HCT116 (cell line): ENCODE results near the gene KNOP1. TPM values are rescaled to one million over a fixed set of nuclear protein-coding genes. Genes with fewer than 3 reads are reported as not detected.

Experiments
- ATAC-seq: fragments of 200-7000 bp; cut with Tn5 transposase; 2 replicates; pipeline ENCODE4 v1.9.1; 2020; ENCODE audit warnings: mild to moderate bottlenecking, moderate library complexity
- BruUV-seq: library from RNA; stranded (reverse); fragments of 400-500 nt; replicated peaks from 2 replicates; lab custom pipeline; 2021; lab: Mats Ljungman, UMichigan
- CTCF ChIA-PET: fragments of 300-600 bp; sonication (Branson Sonifier 250); formaldehyde crosslinking; loops from one replicate; lab custom pipeline; 2021; ENCODE audit warnings: antibody characterized with exemption; lab: Charles Lee
- POLR2A ChIA-PET: fragments of 300-600, 350-600 bp; sonication (Branson Sonifier 250); formaldehyde crosslinking; loops from one replicate; lab custom pipeline; 2021; ENCODE audit warnings: antibody characterized with exemption; lab: Charles Lee
- RAD21 ChIA-PET, 2 experiments: fragments of 300-600 bp; sonication (Branson Sonifier 250); formaldehyde crosslinking; loops; one replicate each; lab custom pipeline; 2023; ENCODE audit warnings: low total read pairs in 2 of 2; ENCODE audit not compliant: uncharacterized antibody in 2 of 2, unreplicated experiment in 2 of 2, low non-redundant PET in 1 of 2; lab: Charles Lee
- DNase-seq: peaks from one replicate; pipeline ENCODE4 v3.0.0-alpha.2; 2010; ENCODE audit warnings: low read depth, low spot score
- H2AFZ ChIP-seq: fragments of 200-600 bp; shearing (Covaris generic), sonication (generic); 2 replicates; pipeline ENCODE4 v1.6.1; 2017; ENCODE audit warnings: low read depth, mixed run types, mixed read lengths, antibody characterized with exemption, low read length; ENCODE audit not compliant: poor library complexity, severe bottlenecking
- H3K27ac ChIP-seq: 2 replicates; pipeline ENCODE4 v1.5.1; 2012; ENCODE audit warnings: low read depth, low read length
- H3K27me3 ChIP-seq: fragments of 200-600 bp; sonication (generic); 2 replicates; pipeline ENCODE4 v1.6.1; 2016; ENCODE audit warnings: mixed run types, low read length, mixed read lengths; ENCODE audit not compliant: insufficient read depth
- H3K36me3 ChIP-seq, 2 experiments: fragments of 200-500 bp in 1 of 2; fragments of 200-600 bp in 1 of 2; sonication (Bioruptor generic) in 1 of 2; sonication (generic) in 1 of 2; 2 replicates each; pipeline versions ENCODE4 v1.5.1 to v1.6.1; 2014 to 2016; ENCODE audit warnings: low read length in 2 of 2, inconsistent platforms in 1 of 2, mixed read lengths in 1 of 2, mixed run types in 1 of 2; ENCODE audit not compliant: insufficient read depth in 2 of 2, control insufficient read depth in 1 of 2
- H3K4me1 ChIP-seq, 2 experiments: fragments of 200-600 bp in 1 of 2; sonication (generic) in 1 of 2; 2 replicates each; pipeline versions ENCODE4 v1.5.1 to v1.6.1; 2012 to 2017; ENCODE audit warnings: low read length in 2 of 2, inconsistent platforms in 1 of 2, mild to moderate bottlenecking in 1 of 2, mixed read lengths in 1 of 2, mixed run types in 1 of 2, moderate library complexity in 1 of 2; ENCODE audit not compliant: insufficient read depth in 2 of 2, control insufficient read depth in 1 of 2
- H3K4me2 ChIP-seq: fragments of 200-600 bp; sonication (generic); 2 replicates; pipeline ENCODE4 v1.6.1; 2017; ENCODE audit warnings: mixed run types, low read length, mixed read lengths
- H3K4me3 ChIP-seq, 2 experiments: fragments of 200-600 bp in 1 of 2; sonication (generic) in 1 of 2; replicated peaks in 1 of 2; 2 replicates each; pipeline ENCODE4 v1.5.1; 2011 to 2016; ENCODE audit warnings: low read length in 2 of 2, control low read depth in 1 of 2, low read depth in 1 of 2, mild to moderate bottlenecking in 1 of 2, mixed read lengths in 1 of 2, mixed run types in 1 of 2
- H3K79me2 ChIP-seq: fragments of 200-600 bp; sonication (generic); 2 replicates; pipeline ENCODE4 v1.6.1; 2017; ENCODE audit warnings: mild to moderate bottlenecking, mixed run types, low read length, moderate library complexity, mixed read lengths; ENCODE audit not compliant: insufficient read depth
- H3K9ac ChIP-seq: fragments of 200-600 bp; sonication (generic); 2 replicates; pipeline ENCODE4 v1.6.1; 2016; ENCODE audit warnings: low read length, mixed read lengths
- H3K9me2 ChIP-seq: fragments of 200-600 bp; sonication (generic), shearing (Covaris generic); 2 replicates; pipeline ENCODE4 v1.6.1; 2017; ENCODE audit warnings: mixed run types, mild to moderate bottlenecking, moderate library complexity; ENCODE audit not compliant: insufficient read depth
- H3K9me3 ChIP-seq, 2 experiments: fragments of 200-500 bp in 1 of 2; fragments of 200-600 bp in 1 of 2; sonication (Bioruptor generic) in 1 of 2; sonication (generic) in 1 of 2; 2 replicates each; pipeline ENCODE4 v1.6.1; 2014 to 2017; ENCODE audit warnings: low read length in 2 of 2, mixed read lengths in 2 of 2, inconsistent platforms in 1 of 2, low read depth in 1 of 2, mild to moderate bottlenecking in 1 of 2, mixed run types in 1 of 2, moderate library complexity in 1 of 2; ENCODE audit not compliant: control insufficient read depth in 1 of 2, insufficient read depth in 1 of 2
- H4K20me1 ChIP-seq: fragments of 200-600 bp; sonication (generic), shearing (Covaris generic); 2 replicates; pipeline ENCODE4 v1.6.1; 2017; ENCODE audit warnings: mixed run types, mild to moderate bottlenecking, moderate library complexity; ENCODE audit not compliant: insufficient read depth
- EGR1 ChIP-seq: IDR thresholded peaks from 2 replicates; pipeline ENCODE4 v1.6.1; 2012; ENCODE audit warnings: low read depth
- ELF1 ChIP-seq: IDR thresholded peaks from 2 replicates; pipeline ENCODE4 v1.6.1; 2012; ENCODE audit warnings: low read depth, borderline replicate concordance
- EZH2 ChIP-seq: fragments of 200-600 bp; sonication (generic); IDR thresholded peaks from 2 replicates; pipeline ENCODE4 v1.6.1; 2017; ENCODE audit warnings: antibody characterized with exemption, mixed run types
- FOSL1 ChIP-seq: IDR thresholded peaks from 2 replicates; pipeline ENCODE4 v1.6.1; 2012; ENCODE audit warnings: low read depth
- POLR2A ChIP-seq: IDR thresholded peaks from 2 replicates; pipeline ENCODE4 v1.7.0; 2011; ENCODE audit warnings: borderline replicate concordance; ENCODE audit not compliant: insufficient read depth, insufficient read length; ENCODE audit errors: extremely low read depth
- SIN3A ChIP-seq: IDR thresholded peaks from 2 replicates; pipeline ENCODE4 v1.6.1; 2012; ENCODE audit warnings: low read depth
- YY1 ChIP-seq: IDR thresholded peaks from 2 replicates; pipeline ENCODE4 v1.6.1; 2011; ENCODE audit warnings: low read length, low read depth, moderate library complexity, mild to moderate bottlenecking; ENCODE audit not compliant: insufficient replicate concordance; ENCODE audit errors: extremely low read depth
- ZNF274 ChIP-seq: fragments of 200-500 bp; sonication (Bioruptor generic); IDR thresholded peaks from 2 replicates; pipeline ENCODE4 v1.6.1; 2014; ENCODE audit warnings: mild to moderate bottlenecking, low read depth, low read length, inconsistent platforms
- intact Hi-C: fragments of 100-400 bp; cut with micrococcal nuclease; formaldehyde crosslinking; loops from 2 replicates; pipeline ENCODE4 v1.10.0; 2022
- total RNA-seq: library from RNA; stranded (reverse); gene quantifications from one replicate; pipeline ENCODE4 v1.2.1, GENCODE V29; 2021; ENCODE audit not compliant: unreplicated experiment
- TF ChIP-seq, protein P1 (sequence below): IDR thresholded peaks from 2 replicates; pipeline ENCODE4 v1.6.1; 2011; ENCODE audit warnings: mild to moderate bottlenecking, low read length, moderate library complexity; ENCODE audit not compliant: insufficient replicate concordance; ENCODE audit errors: extremely low read depth
- TF ChIP-seq, protein P2 (sequence below): IDR thresholded peaks from 2 replicates; pipeline ENCODE4 v1.6.1; 2012; ENCODE audit warnings: low read depth
- TF ChIP-seq, protein P3 (sequence below): IDR thresholded peaks from 2 replicates; pipeline ENCODE4 v1.6.1; 2012
- TF ChIP-seq, protein P4 (sequence below), 3 experiments: fragments of 200-600 bp in 1 of 3; sonication (generic) in 1 of 3; IDR thresholded peaks in 2 of 3; conservative IDR thresholded peaks in 1 of 3; 2 replicates each; pipeline ENCODE4 v1.5.1; 2012 to 2017; ENCODE audit warnings: low read depth in 2 of 3, low read length in 2 of 3, antibody characterized with exemption in 1 of 3, borderline replicate concordance in 1 of 3, control low read depth in 1 of 3, mild to moderate bottlenecking in 1 of 3, mixed read lengths in 1 of 3, mixed run types in 1 of 3, moderate library complexity in 1 of 3; ENCODE audit not compliant: insufficient read depth in 1 of 3

Gene KNOP1
- total RNA-seq, 1 experiment from 2014 or later = 34.6 TPM

DNA sequence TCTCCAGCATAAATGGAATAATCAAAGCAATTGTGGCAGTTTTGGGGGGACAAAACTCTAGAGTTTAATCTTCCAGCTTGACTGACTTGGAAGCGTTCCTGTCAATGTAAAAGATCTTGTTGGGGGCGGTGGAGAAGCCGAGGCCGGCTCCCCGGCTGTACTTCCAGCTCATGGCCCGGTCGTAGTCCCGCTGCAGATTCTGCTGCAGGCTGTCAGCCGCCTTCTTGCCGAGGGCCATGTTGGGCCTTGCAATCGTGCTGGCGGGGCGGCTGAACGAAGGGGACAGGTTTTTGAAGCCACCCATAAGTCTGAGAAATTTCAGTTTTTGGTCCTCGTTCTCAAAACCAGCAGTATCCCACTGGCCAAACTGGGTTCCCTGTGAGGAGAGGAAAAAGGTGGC, 11.2 kb downstream of the KNOP1 start:
- ChIA-PET POLR2A (interaction anchor here (0.7 kb wide), 1 partner anchor 11 kb away, joined by 3 read pairs; the partner anchor contains the start of genes IQCK and KNOP1), RAD21 (no interaction called here), CTCF (no interaction called here)
- H3K4me1 ChIP-seq = peaks cover 4 to 22% of the 10 kb centered on the region in 2 experiments; a peak in 3 of 4 replicates
- no peaks in the 10 kb centered on the region for H3K27me3 ChIP-seq
- no peak overlapping the region for H3K4me2 ChIP-seq
- H3K79me2 ChIP-seq = peaks cover 57% of the 10 kb centered on the region; the same call in 1 of the 2 replicates
- no peak overlapping the region for H3K9ac ChIP-seq
- no peak overlapping the region for H3K27ac ChIP-seq
- H2AFZ ChIP-seq = no peak overlapping the region
- no peak for TF ChIP-seq ZNF274
- TF ChIP-seq ELF1 = no peak
- TF ChIP-seq, protein P1, sequence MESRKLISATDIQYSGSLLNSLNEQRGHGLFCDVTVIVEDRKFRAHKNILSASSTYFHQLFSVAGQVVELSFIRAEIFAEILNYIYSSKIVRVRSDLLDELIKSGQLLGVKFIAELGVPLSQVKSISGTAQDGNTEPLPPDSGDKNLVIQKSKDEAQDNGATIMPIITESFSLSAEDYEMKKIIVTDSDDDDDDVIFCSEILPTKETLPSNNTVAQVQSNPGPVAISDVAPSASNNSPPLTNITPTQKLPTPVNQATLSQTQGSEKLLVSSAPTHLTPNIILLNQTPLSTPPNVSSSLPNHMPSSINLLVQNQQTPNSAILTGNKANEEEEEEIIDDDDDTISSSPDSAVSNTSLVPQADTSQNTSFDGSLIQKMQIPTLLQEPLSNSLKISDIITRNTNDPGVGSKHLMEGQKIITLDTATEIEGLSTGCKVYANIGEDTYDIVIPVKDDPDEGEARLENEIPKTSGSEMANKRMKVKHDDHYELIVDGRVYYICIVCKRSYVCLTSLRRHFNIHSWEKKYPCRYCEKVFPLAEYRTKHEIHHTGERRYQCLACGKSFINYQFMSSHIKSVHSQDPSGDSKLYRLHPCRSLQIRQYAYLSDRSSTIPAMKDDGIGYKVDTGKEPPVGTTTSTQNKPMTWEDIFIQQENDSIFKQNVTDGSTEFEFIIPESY = no peak
- no peak for TF ChIP-seq SIN3A
- no peak for TF ChIP-seq EGR1
- no peak for TF ChIP-seq EZH2
- ATAC-seq = no peak
- no peaks in the 10 kb centered on the region for H4K20me1 ChIP-seq
- H3K36me3 ChIP-seq = peaks cover 48 to 52% of the 10 kb centered on the region in 2 experiments
- BruUV-seq = no TSS peak
- intact Hi-C loops = no loop called here
- H3K4me3 ChIP-seq = no peak overlapping the region
- no peaks in the 10 kb centered on the region for H3K9me2 ChIP-seq
- H3K9me3 ChIP-seq = no peaks in the 10 kb centered on the region
- no peak for DNase-seq

DNA sequence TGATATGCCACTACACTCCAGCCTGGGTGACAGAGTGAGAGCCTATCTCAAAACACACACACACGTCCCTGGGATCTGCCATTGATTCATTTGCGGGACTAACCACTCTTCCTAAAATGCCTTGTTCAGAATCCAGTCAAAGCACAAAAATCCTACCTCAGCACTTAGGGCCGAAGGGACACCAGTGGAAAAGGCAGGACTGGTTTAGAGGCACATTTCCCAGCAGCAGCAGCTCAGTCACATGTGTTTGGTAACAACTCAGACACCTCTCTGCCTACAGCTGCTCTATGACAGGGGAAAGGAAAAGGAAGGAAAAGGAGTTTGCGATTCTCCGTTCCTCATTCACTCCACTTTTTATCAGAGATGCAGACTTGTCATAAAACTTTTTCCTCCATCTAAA, 12.2 kb downstream of the KNOP1 start:
- Histone ChIP-seq H3K9me3 (no peaks in the 10 kb centered on the region), H3K4me1 (peaks cover 4 to 22% of the 10 kb centered on the region in 2 experiments; a peak in 3 of 4 replicates), H2AFZ (no peak overlapping the region), H3K27me3 (no peaks in the 10 kb centered on the region), H3K9me2 (no peaks in the 10 kb centered on the region), H3K9ac (no peak overlapping the region), H3K4me2 (no peak overlapping the region), H3K79me2 (peaks cover 47% of the 10 kb centered on the region; the same call in 1 of the 2 replicates), H3K36me3 (peaks cover 48 to 49% of the 10 kb centered on the region in 2 experiments), H3K4me3 (no peak overlapping the region), H4K20me1 (no peaks in the 10 kb centered on the region), H3K27ac (no peak overlapping the region)
- ChIA-PET CTCF (no interaction called here), POLR2A (no interaction called here), RAD21 (no interaction called here)
- intact Hi-C loops = no loop called here
- DNase-seq (no peak), ATAC-seq (no peak)
- BruUV-seq = no TSS peak
- TF ChIP-seq EZH2 = no peak
- no peak for TF ChIP-seq YY1
- TF ChIP-seq, protein P2, sequence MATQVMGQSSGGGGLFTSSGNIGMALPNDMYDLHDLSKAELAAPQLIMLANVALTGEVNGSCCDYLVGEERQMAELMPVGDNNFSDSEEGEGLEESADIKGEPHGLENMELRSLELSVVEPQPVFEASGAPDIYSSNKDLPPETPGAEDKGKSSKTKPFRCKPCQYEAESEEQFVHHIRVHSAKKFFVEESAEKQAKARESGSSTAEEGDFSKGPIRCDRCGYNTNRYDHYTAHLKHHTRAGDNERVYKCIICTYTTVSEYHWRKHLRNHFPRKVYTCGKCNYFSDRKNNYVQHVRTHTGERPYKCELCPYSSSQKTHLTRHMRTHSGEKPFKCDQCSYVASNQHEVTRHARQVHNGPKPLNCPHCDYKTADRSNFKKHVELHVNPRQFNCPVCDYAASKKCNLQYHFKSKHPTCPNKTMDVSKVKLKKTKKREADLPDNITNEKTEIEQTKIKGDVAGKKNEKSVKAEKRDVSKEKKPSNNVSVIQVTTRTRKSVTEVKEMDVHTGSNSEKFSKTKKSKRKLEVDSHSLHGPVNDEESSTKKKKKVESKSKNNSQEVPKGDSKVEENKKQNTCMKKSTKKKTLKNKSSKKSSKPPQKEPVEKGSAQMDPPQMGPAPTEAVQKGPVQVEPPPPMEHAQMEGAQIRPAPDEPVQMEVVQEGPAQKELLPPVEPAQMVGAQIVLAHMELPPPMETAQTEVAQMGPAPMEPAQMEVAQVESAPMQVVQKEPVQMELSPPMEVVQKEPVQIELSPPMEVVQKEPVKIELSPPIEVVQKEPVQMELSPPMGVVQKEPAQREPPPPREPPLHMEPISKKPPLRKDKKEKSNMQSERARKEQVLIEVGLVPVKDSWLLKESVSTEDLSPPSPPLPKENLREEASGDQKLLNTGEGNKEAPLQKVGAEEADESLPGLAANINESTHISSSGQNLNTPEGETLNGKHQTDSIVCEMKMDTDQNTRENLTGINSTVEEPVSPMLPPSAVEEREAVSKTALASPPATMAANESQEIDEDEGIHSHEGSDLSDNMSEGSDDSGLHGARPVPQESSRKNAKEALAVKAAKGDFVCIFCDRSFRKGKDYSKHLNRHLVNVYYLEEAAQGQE = no peak
- TF ChIP-seq, protein P3, sequence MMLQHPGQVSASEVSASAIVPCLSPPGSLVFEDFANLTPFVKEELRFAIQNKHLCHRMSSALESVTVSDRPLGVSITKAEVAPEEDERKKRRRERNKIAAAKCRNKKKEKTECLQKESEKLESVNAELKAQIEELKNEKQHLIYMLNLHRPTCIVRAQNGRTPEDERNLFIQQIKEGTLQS = no peak
- TF ChIP-seq, protein P4, sequence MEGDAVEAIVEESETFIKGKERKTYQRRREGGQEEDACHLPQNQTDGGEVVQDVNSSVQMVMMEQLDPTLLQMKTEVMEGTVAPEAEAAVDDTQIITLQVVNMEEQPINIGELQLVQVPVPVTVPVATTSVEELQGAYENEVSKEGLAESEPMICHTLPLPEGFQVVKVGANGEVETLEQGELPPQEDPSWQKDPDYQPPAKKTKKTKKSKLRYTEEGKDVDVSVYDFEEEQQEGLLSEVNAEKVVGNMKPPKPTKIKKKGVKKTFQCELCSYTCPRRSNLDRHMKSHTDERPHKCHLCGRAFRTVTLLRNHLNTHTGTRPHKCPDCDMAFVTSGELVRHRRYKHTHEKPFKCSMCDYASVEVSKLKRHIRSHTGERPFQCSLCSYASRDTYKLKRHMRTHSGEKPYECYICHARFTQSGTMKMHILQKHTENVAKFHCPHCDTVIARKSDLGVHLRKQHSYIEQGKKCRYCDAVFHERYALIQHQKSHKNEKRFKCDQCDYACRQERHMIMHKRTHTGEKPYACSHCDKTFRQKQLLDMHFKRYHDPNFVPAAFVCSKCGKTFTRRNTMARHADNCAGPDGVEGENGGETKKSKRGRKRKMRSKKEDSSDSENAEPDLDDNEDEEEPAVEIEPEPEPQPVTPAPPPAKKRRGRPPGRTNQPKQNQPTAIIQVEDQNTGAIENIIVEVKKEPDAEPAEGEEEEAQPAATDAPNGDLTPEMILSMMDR (IDR thresholded peaks at IDR 0.05 in 2 of 3, conservative IDR thresholded peaks at IDR 0.05 in 1 of 3; ENCODE audit: borderline replicate concordance in 1 of 3, insufficient read depth in 1 of 3, low read depth in 2 of 3, low read length in 2 of 3) = no peak
- TF ChIP-seq FOSL1 = no peak
- no peak for TF ChIP-seq POLR2A
